GM18951 (cell line): ENCODE measurements around the gene DGCR8.
A peak's percentile ranks its signal among the peaks of the same experiment; 100 is the strongest.

Source experiments
- POLR2A ChIP-seq: IDR thresholded peaks from 4 replicates; pipeline ENCODE4 v1.6.1; 2011; ENCODE audit warnings: mild to moderate bottlenecking; ENCODE audit not compliant: insufficient read length, insufficient read depth; ENCODE audit errors: extremely low read depth
- in situ Hi-C: fragments of 300-500 bp; cut with MboI; formaldehyde crosslinking; loops from one replicate; pipeline ENCODE4 v1.12.0; 2022; ENCODE audit warnings: low sequenced_read_pairs, mixed read lengths, inconsistent platforms; ENCODE audit not compliant: unreplicated experiment

The DGCR8 gene

DNA sequence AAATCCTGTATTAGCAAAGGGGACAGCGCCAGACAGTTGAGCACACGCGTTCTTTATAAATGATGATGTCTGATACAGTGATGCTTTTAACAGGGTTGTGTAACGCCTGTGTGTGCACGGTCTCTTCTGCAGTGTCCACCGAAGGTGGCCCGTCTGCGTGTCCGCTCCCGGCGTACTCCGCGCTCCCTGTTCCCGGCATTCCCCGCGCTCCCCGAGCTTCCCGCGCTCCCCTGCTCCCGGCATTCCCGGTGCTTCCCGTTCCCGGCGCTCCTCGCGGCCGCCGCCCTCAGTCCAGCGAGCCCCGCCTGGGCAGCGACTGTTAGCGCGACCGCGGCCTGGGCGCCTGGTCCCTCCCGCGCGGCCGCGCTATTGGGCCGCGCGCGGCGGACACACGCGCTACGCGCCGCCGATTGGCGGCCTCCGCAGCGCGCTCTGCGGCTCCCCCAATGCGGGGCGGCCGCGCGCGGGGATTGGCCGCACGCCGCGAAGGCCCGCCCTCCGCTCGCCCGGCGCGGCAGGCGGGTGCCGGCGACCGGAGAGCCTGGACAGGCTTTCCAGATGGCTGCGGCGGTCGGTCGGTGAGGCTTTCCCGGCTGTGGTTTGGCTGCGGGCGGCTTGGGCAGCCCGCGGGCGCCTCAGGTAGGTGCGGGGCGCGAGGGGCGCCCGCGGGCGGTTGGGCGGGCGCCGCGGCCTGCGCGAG is at the start of gene DGCR8:
DGCR8 (plus strand) TSS at position 497 of the 700 bp plus-strand sequence. CDS start 5,723 bp downstream, outside the sequence.
- TF ChIP-seq POLR2A: peak; percentile 77
- in situ Hi-C loops: no loop called here

DNA sequence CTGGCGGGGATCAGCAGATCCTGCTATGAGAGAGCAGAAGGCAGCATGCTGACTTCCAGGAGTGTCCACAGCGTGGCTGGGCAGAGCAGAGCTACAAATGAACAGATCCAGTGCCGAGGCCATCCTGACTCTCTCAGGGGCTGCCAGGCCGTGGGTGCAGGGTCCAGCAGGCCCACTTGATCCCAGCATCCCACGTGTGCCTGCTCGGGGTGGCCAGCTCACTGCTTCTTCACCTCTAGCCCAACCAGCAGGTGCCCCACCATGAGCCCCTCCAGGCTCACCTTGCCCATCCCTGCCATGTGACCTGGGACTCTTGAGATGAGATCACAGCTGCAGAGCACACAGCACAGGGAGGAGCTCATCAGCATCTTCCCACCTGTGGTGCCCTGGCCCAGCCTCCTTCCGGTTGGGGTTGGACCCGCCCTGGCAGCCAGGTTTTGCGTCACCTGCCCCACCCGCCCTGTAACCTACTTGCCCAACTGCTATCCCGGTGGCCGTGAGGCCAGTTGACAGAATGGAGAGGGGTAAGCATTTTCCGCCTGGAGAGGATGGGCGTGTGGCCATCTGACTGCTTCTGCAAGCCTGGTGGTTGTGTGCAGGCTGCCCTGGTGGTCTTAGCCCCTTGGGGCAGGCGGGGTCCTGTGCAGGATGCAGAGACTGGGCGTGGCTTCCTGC is 48.2 kb upstream of the DGCR8 start:
- no peak for TF ChIP-seq POLR2A
- in situ Hi-C loops: no loop called here

DNA sequence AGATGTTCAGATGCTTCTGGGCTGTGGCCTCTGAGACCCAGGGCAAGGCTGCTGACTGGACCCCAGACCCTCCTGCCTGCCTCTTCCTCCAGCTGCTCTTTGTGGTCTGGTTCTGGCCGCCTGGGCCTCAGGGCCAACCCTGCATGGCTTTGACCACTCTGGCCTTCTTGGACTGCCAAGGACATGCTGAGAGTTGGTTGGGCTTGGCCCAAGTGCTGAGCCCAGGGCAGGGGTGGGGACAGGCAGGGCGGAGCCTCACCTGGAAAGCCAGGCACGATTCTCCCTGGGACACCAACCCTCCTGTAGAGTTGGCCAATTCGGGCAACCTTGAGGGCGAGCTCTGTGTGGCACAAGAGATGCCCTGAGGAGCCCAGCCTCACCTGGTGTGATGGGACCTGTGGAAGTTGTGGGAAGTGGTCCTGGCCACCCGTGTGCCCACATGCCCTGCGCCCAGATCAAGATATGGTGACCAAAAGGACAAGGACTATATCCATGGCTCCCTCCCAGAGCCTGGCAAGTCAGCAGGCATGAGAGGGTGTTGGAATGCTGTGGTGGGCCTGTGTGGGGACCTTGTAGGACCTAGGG is 47.5 kb upstream of the DGCR8 start:
- no peak for TF ChIP-seq POLR2A

DNA sequence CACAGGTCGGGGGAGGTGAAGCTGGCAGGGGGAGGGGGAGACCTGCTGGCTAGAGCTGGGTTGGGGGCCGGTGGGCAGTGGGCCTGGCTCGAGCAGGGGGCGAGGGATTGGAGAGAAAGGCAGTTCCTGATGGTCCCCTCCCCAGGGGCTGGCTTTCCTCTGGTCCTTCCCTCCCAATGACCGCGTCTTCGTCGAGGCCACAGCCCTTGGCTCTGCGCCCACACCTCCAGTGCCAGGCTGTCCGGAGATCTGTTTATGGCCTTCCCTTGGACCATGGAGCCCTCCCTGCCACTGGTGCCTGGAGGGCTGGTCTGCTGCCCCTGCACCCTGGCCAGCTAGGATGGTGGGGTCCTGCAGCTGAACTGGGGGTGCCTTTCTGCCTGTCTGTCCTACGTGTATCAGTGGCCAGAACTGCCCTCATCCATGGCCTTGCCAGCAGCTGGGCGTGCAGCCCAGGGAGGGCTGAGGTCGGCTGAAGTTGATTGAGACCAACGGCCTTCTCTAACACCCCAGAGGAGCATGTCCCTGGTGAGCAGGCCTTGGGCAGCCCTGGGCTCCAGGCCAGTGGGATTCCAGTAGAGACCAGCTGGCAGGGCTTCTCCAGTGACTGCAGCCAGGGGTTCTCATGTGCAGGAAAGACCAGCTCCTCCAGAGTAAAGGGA is 46.9 kb upstream of the DGCR8 start:
- TF ChIP-seq POLR2A: no peak
- in situ Hi-C loops: no loop called here

More for the DNA sequence above, 47.5 kb upstream of the DGCR8 start:
- in situ Hi-C loops: no loop called here

DNA sequence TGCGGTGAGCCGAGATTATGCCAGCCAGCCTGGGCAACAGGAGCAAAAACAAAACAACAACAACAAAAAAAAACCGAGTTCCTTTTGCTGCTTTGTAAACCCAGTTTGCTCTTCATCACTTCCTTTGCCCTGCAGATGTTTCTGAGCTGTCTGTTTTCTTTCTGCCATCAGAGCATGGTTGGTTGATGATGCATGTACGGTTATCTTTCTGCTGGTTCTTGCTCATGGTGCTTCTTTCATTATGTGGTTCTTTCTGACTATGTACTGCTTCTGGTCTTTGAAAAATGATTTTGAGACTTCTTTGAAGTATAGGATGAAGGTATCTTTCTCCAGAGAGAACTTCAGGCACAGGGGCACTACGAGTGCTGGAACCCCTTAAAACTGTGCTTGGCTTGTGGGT is 45.9 kb upstream of the DGCR8 start:
- in situ Hi-C loops: no loop called here
- no peak for TF ChIP-seq POLR2A

DNA sequence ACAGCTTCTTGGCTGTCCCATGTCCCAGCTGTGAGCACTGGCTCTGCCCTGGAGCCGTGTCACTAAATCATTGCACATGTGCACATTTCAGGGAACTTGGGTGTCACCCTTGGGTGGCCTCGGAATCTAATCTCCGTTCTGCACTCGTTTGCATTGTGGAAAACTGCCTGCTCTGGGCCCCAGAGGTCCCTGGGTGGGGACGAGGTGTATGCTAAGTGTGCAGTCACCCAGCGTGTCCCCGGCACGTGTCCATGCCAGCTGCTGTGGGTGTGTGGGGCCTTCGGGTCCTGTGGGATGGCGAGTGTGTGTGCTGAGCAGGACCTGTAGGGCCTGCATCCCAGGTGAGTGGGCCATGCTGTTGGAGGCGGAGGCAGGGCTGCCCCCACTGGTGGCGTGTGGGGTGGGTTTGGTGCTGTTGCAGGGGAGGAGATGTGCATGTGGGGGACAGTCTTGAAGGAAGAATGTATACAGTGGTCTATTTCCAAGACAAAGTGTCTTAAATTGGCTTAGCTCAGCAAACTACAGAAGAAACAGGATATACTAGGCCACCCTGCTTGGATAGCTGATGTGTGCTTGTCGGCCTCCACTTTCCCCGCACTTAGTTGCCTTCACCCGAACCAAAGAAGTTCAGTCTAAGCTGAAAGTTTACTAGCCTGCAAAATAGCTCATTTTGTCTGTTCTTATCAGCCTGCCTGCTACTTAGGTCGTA is 44.5 kb upstream of the DGCR8 start:
- no peak for TF ChIP-seq POLR2A
- in situ Hi-C loops: no loop called here

DNA sequence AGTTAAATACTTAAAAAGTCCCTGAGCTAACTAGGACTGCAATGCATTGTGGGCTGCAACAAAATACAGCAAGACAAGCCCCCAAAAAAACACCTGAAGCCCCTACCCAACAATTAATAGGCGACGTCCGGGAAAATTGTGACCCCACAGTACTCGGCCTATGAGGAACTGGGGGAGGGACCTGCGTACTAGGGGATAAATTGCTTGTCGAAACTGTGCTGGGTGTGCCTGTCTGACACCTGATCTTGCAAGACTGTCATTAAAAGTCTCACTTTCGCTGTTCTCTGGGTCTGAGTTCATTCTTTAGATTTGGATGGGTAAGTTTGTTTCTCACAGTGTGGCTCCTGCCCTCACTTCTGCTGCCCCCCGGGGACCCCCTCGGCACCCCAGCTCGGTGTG is 44.0 kb upstream of the DGCR8 start:
- no peak for TF ChIP-seq POLR2A

DNA sequence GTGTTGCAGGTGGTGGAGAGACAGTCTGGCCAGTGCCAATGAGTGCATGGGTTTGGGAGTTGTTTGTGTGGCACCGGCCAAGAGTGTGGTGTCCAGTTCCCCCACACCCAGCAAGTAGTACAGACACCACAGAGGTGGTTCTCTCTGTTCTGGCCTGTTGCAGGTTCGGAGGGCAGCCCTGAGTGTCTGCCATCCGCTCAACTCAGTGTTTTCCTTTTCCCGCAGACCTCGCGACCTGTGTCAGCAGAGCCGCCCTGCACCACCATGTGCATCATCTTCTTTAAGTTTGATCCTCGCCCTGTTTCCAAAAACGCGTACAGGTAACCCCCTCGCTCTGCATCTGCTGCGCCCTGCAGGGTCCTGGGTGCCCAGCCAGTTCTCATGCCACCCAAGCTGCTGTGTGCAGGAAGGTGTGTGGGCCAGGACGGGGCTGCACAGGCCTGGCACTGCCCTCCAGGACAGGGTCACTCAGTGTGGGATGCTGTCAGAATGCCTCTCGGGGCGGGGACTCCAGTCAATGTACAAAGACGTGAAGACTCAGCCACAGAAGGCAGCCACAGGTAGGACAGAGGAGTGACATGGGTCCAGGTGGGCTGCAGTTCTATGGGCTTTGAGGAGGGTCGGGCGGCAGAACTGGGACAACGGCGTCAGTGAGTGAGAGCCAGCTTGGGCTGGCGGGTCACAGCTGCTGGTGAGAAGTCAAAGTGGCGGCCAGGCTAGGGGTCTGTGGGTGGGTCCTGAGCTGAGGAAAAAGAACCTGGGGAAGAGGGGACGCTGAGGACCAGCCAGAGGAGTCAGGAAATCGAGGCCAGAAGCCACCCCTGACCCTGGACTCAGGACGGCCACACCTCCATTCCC is 43.3 kb upstream of the DGCR8 start:
- in situ Hi-C loops: no loop called here
- no peak for TF ChIP-seq POLR2A

More for the DNA sequence above, 44.0 kb upstream of the DGCR8 start:
- in situ Hi-C loops: no loop called here

DNA sequence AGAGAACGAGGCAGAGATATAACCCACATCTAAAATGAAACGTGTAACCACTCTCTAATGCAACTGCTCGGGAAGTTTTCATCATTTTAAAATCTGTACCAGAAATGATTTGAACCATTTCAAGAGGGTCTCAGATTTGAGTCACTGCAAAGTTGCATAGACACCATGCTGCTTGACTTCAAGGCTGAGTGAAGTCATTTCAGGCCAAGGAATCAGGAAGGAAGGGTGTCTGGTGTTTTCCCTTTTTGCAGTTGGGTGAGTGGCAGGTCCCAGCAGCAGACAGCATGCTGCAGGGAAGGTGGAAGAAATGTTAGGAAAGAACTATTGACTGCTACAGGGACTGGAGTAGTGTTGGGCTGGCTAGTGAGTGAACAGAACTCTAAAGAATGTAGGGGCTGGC is 42.6 kb upstream of the DGCR8 start:
- in situ Hi-C loops: no loop called here
- TF ChIP-seq POLR2A: no peak

DNA sequence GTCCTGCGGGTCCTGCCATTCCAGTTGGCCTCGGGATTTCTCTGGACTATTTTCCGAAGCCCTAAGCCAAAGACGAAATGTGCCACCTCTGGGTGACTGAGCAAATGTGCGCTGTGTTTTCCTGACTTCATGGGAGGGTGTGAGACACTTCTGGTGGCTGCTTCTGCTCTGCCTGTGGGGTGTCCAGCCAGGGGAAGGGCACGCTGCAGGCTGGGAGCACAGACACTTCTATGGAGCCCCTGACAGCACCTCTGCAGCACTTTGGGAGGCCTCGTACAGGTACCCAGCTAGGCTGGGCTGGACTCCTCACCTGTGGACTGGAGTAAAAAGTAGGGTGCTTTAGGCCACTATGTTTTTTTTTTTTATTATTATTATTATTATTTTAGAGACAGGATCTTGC is 41.5 kb upstream of the DGCR8 start:
- in situ Hi-C loops: no loop called here
- TF ChIP-seq POLR2A: no peak

DNA sequence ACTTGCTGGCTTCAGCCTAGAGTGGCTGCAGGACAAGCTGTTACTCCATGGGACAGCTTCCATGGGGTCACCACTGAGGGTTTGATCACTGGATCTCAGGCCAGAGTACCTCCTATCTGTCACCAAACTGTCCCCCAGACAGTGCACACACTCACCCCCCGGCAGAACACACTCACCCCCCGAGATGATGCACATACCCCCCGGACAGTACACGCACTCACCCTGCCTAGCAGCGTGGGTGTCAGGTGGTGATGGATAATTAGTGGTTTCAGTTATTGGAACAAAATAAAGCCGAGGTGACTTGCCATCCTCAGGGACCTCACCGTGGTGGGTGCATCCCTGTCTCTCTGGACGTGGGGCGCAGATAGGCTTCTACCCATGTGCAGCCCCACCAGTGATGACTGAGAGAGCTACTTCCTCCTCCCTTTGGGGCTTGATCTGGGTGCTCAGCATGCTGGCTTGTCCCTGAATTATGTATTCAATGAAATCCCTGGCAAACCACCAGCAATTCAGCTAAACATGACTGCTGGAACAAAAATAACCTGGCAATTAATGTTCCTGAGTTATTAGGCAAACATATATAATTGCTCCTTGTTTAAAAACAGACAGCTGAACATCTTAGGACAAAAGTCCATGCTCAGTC is 40.2 kb upstream of the DGCR8 start:
- in situ Hi-C loops: no loop called here
- TF ChIP-seq POLR2A: no peak

DNA sequence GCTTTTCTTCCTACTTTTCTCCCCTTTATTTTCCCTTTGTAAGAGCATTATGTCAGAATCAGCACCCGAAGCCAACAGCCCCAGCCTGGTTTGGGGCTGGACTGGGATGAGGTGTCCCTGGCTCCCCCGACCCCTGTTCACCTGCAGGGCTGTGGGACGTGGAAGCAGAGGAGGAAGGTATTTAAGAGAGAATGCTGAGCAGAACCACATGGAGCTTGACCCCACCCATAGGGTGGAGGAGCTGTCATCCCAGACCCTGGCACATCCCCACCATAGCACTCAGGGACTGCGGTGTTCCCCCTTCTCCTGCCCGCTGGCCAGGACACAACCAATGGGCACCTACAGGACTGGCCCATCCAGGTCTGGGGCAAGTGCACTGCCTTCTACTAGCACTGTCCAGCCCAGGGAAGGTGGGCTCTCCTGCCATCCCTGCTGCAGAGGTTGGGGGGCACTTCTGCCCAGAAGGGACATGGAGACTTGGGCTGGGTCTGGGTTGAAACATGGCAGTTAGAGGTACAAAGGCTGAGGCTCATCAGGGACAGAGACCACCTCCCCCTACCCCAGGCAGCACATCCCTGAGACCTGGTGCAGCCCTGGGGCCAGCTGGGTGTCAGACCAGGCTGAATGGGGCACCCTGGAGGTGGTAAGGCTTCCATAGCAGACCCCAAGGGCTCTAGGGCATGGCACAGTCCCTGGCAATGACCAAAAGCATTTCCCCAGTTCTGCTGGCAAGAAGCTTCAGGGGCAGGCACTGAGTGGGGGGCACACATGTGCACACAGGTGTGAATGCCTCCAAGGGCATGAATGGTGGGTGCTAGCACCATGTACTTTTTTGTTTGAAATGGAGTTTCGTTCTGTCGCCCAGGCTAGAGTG is 39.5 kb upstream of the DGCR8 start:
- TF ChIP-seq POLR2A: no peak
- in situ Hi-C loops: no loop called here
